ENCODE data around the gene FYB2. TPM values are rescaled to one million over a fixed set of nuclear protein-coding genes. Genes with fewer than 3 reads are reported as not detected.

FYB2 gene
- not detected in 3 replicates for polyA plus RNA-seq
- polyA plus RNA-seq (2011; ENCODE audit: low read depth) = not detected
- polyA plus RNA-seq (2011; cell fraction: cytosol; rRNA removed) = not detected in 2 replicates
- polyA plus RNA-seq (2011; cell fraction: nucleus; rRNA removed) = not detected in 2 replicates
- not detected in 2 replicates for polyA plus RNA-seq (2012; ENCODE audit: low replicate concordance)
- polyA minus RNA-seq = not detected in 3 replicates
- polyA minus RNA-seq (2011; cell fraction: cytosol; rRNA and poly(A)+ RNA removed) = not detected
- polyA minus RNA-seq (2011; cell fraction: nucleus; rRNA and poly(A)+ RNA removed) = not detected in 2 replicates

DNA sequence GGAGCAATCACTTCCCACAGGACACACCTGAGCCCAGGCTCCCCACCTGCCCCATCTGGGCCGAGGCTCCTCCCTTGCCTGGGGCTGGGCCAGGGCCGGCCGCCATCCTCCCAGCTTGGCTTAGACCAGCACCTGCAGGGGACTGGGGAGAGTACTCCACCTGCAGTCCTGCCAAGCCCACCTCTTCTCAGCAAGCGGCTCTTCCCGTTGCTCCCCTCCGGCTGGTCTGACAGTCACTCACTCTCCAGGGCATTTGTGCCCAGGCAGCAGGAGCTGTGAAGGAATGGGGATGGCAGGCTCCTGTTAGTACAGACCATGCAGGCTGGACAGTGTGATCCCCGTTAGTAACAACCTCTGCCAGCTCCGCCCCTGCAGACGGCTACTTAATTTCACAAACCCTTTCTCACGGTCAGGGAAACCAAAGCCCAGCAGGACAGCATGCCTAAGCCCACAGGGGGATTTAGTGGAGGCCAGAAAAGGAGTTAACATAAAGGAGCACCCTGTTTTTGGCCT lies at the start of gene FYB2:
FYB2 (minus strand) TSS at position 18 of the 513 bp plus-strand sequence. CDS start 114 bp downstream, outside the sequence.
- DNase-seq (ENCODE audit: low read depth, low spot score) = no peak
- peak within 1 kb of the TSS; percentile 44 for H3K4me2 ChIP-seq (ENCODE audit: control insufficient read depth, extremely low read depth, insufficient read depth, low read depth, low read length)
- H3K27ac ChIP-seq (ENCODE audit: control insufficient read depth, insufficient read depth, low read length) = no peak within 1 kb of the TSS

GRCh38 chr1:56868761-56869160 lies 49.6 kb upstream of the FYB2 start:
- FAIRE-seq = no peak
- H3K36me3 ChIP-seq (ENCODE audit: control insufficient read depth in 2 of 2, extremely low read depth in 1 of 2, insufficient read depth in 2 of 2, low read length in 2 of 2) = no peaks in the 10 kb centered on the region

More for the DNA sequence above, at the start of gene FYB2:
- Histone ChIP-seq H3K27me3 (ENCODE audit: control insufficient read depth, extremely low read depth, insufficient read depth, low read length) (no peaks in the 10 kb centered on the region), H3K4me1 (ENCODE audit: control insufficient read depth, extremely low read depth, insufficient read depth, low read length) (peaks cover 21% of the 10 kb centered on the region), H3K9ac (ENCODE audit: control insufficient read depth, extremely low read depth, insufficient read depth, low read length) (no peak within 1 kb of the TSS), H3K79me2 (ENCODE audit: control insufficient read depth, insufficient read depth, low read length) (no peaks in the 10 kb centered on the region), H3K36me3 (ENCODE audit: control insufficient read depth in 2 of 2, extremely low read depth in 1 of 2, insufficient read depth in 2 of 2, low read length in 2 of 2) (no peaks in the 10 kb centered on the region), H4K20me1 (ENCODE audit: control insufficient read depth, extremely low read depth, insufficient read depth, low read length) (no peaks in the 10 kb centered on the region), H3K4me3 (ENCODE audit: control insufficient read depth in 2 of 3, extremely low read depth in 1 of 3, insufficient read depth in 2 of 3, low read depth in 1 of 3, low read length in 3 of 3) (no peak within 1 kb of the TSS), H2AFZ (ENCODE audit: control insufficient read depth, low read length) (peak within 1 kb of the TSS; percentile 34), H3K9me3 (ENCODE audit: control insufficient read depth, low read depth, low read length) (no peaks in the 10 kb centered on the region), H3K9me1 (ENCODE audit: control insufficient read depth, extremely low read depth, insufficient read depth, low read length) (no peaks in the 10 kb centered on the region)
- FAIRE-seq = no peak
- dilution Hi-C loops (cut with MboI; ENCODE audit: extremely low pct_ligation_motif_present, low sequenced_read_pairs) = no loop called here
- no peak for TF ChIP-seq EZH2 (IDR thresholded peaks at IDR 0.05; ENCODE audit: low read length)
- TF ChIP-seq, protein P1, sequence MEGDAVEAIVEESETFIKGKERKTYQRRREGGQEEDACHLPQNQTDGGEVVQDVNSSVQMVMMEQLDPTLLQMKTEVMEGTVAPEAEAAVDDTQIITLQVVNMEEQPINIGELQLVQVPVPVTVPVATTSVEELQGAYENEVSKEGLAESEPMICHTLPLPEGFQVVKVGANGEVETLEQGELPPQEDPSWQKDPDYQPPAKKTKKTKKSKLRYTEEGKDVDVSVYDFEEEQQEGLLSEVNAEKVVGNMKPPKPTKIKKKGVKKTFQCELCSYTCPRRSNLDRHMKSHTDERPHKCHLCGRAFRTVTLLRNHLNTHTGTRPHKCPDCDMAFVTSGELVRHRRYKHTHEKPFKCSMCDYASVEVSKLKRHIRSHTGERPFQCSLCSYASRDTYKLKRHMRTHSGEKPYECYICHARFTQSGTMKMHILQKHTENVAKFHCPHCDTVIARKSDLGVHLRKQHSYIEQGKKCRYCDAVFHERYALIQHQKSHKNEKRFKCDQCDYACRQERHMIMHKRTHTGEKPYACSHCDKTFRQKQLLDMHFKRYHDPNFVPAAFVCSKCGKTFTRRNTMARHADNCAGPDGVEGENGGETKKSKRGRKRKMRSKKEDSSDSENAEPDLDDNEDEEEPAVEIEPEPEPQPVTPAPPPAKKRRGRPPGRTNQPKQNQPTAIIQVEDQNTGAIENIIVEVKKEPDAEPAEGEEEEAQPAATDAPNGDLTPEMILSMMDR (optimal IDR thresholded peaks at IDR 0.05 in 1 of 3, IDR thresholded peaks at IDR 0.05 in 1 of 3, conservative IDR thresholded peaks at IDR 0.05 in 1 of 3; ENCODE audit: extremely low read depth in 1 of 3, insufficient read depth in 2 of 3, low read length in 3 of 3) = no peak

More at GRCh38 chr1:56868761-56869160, 49.6 kb upstream of the FYB2 start:
- Histone ChIP-seq H3K4me1 (ENCODE audit: control insufficient read depth, extremely low read depth, insufficient read depth, low read length) (peaks cover 15% of the 10 kb centered on the region), H3K9me3 (ENCODE audit: control insufficient read depth, low read depth, low read length) (no peaks in the 10 kb centered on the region), H3K4me3 (ENCODE audit: control insufficient read depth in 2 of 3, extremely low read depth in 1 of 3, insufficient read depth in 2 of 3, low read depth in 1 of 3, low read length in 3 of 3) (no peak overlapping the region), H3K27ac (ENCODE audit: control insufficient read depth, insufficient read depth, low read length) (no peak overlapping the region), H3K9me1 (ENCODE audit: control insufficient read depth, extremely low read depth, insufficient read depth, low read length) (no peaks in the 10 kb centered on the region), H3K79me2 (ENCODE audit: control insufficient read depth, insufficient read depth, low read length) (no peaks in the 10 kb centered on the region), H3K9ac (ENCODE audit: control insufficient read depth, extremely low read depth, insufficient read depth, low read length) (no peak overlapping the region), H3K27me3 (ENCODE audit: control insufficient read depth, extremely low read depth, insufficient read depth, low read length) (no peaks in the 10 kb centered on the region), H4K20me1 (ENCODE audit: control insufficient read depth, extremely low read depth, insufficient read depth, low read length) (no peaks in the 10 kb centered on the region), H2AFZ (ENCODE audit: control insufficient read depth, low read length) (no peak overlapping the region), H3K4me2 (ENCODE audit: control insufficient read depth, extremely low read depth, insufficient read depth, low read depth, low read length) (no peak overlapping the region)
- dilution Hi-C loops (cut with MboI; ENCODE audit: extremely low pct_ligation_motif_present, low sequenced_read_pairs) = no loop called here
- DNase-seq (ENCODE audit: low read depth, low spot score) = no peak
- TF ChIP-seq EZH2 (IDR thresholded peaks at IDR 0.05; ENCODE audit: low read length) = no peak
- TF ChIP-seq, protein P1 (optimal IDR thresholded peaks at IDR 0.05 in 1 of 3, IDR thresholded peaks at IDR 0.05 in 1 of 3, conservative IDR thresholded peaks at IDR 0.05 in 1 of 3; ENCODE audit: extremely low read depth in 1 of 3, insufficient read depth in 2 of 3, low read length in 3 of 3) = no peak
